ENCODE data around the gene PKN2. TPM values are rescaled to one million over a fixed set of nuclear protein-coding genes. Genes with fewer than 3 reads are reported as not detected.

PKN2 gene
- 43.6 and 45.5 TPM in 2 replicates for total RNA-seq (2014; rRNA removed; shearing (Covaris generic))

- Histone ChIP-seq H3K4me3 (peak within 1 kb of the TSS; percentile 91), H3K27me3 (replicated peaks) (no peaks in the 10 kb centered on the region), H3K4me1 (replicated peaks) (peaks cover 20% of the 10 kb centered on the region), H3K36me3 (peaks cover 16% of the 10 kb centered on the region), H3K9me3 (replicated peaks) (no peaks in the 10 kb centered on the region), H3K27ac (peak within 1 kb of the TSS; percentile 69)
- DNase-seq (ENCODE audit: low read depth in 1 of 2, low spot score in 2 of 2) = peak; percentile 98 to 99
Measured at GRCh38 chr1:88683541-88684481, at the start of gene PKN2. TSS of gene PKN2 (plus strand) at chr1:88684273. CDS start at chr1:88684581, 308 bp downstream.

DNA sequence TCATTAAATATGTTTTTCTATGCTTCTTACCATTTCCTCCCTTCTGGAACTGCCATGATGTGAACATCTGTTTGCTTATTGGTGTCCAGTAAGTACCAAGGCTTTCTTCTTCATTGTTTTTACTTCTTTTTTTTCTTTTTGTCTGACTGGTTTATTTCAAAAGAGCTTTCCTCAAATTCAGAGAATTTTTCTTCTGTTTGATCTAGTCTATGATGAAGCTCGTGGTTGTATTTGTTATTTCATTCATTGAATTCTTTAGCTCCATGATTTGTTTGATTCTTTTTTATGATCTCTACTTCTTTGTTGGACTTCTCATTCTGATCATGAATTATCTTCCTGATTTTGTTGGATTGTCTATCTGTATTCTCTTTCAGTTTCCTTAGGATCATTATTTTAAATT lies 49.5 kb upstream of the PKN2 start:
- Histone ChIP-seq H3K9me3 (replicated peaks) (no peaks in the 10 kb centered on the region), H3K36me3 (no peaks in the 10 kb centered on the region), H3K4me1 (replicated peaks) (no peaks in the 10 kb centered on the region), H3K4me3 (no peak overlapping the region), H3K27me3 (replicated peaks) (no peaks in the 10 kb centered on the region), H3K27ac (no peak overlapping the region)
- DNase-seq (ENCODE audit: low read depth in 1 of 2, low spot score in 2 of 2) = no peak

DNA sequence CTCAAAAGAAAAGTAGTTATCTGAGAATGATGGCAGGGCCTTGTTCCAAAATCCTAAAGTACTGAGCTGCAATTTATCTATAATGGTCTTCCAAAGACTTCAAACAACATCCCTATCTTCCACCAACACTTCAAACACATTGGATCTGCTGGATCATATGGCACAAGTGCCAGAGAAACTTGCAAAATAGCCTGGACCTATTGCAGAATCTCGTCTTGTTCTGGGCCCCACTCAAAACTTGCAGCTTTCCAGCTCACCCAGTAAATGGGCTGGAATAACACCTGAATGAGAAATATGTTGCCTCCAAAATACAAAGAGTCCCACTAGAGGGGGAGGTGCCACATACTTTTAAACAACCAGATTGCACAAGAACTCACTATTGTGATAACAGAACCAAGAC lies 44.0 kb upstream of the PKN2 start:
- H3K4me3 ChIP-seq = no peak overlapping the region
- H3K4me1 ChIP-seq (replicated peaks) = no peaks in the 10 kb centered on the region
- no peak for DNase-seq (ENCODE audit: low read depth in 1 of 2, low spot score in 2 of 2)
- no peak overlapping the region for H3K27ac ChIP-seq
- no peaks in the 10 kb centered on the region for H3K36me3 ChIP-seq
- H3K27me3 ChIP-seq (replicated peaks) = no peaks in the 10 kb centered on the region
- no peaks in the 10 kb centered on the region for H3K9me3 ChIP-seq (replicated peaks)

DNA sequence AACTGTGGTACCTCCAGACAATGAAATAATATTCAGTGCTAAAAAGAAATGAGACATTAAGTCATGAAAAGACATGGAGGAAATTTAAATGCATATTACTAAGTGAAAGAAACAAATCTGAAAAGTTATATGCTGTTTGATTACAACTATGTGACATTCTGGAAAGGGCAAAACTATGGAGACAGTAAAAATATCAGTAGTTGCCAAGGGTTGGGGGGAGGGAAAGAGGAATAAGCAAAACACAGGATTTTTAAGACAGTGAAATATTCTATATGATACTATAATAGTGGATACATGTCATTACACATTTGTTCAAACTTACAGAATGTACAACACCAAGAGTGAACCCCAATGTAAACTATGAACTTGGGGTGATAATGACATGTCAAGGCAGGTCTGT lies 38.2 kb upstream of the PKN2 start:
- H3K27ac ChIP-seq = no peak overlapping the region
- H3K4me3 ChIP-seq = no peak overlapping the region
- DNase-seq (ENCODE audit: low read depth in 1 of 2, low spot score in 2 of 2) = no peak
- 0 out of 2 replicates have a peak, but pooled peaks cover 5% of the 10 kb centered on the region for H3K27me3 ChIP-seq (replicated peaks)
- no peaks in the 10 kb centered on the region for H3K4me1 ChIP-seq (replicated peaks)
- no peaks in the 10 kb centered on the region for H3K36me3 ChIP-seq
- H3K9me3 ChIP-seq (replicated peaks) = no peaks in the 10 kb centered on the region

DNA sequence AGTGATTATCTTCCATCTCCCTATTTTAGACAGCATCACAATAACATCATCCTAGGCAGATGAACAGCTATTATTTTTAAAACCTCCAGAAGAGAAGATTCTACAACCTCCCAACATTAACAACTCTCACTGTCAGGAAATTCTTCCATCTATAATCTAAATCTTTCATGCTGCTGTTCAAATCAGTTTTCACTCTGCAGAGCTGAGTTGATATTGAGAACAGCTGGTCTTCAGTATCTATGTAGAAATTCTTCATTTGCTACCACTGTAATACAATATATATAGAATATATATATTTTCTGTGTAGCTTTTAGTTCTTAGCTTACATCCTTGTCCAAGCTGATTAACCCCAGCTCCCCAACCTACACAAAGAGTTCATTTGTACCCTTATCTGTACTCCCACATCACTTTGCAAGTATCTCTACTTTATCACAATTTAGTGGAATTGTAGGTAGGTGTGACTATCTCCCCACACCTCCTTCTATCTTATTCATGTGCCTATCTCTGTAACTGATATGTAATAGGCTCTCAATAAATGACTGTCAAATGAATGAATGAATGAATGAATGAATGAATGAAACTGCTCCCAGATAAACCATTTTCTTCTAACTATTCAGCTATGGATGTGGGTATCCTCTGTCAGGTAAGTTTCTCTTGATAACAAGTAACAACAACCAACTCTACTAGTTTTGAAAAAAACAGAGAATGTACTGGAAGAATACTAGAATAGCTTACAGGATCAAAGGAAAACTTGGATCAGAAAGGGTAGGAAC lies 37.4 kb upstream of the PKN2 start:
- no peaks in the 10 kb centered on the region for H3K4me1 ChIP-seq (replicated peaks)
- no peaks in the 10 kb centered on the region for H3K9me3 ChIP-seq (replicated peaks)
- 0 out of 2 replicates have a peak, but pooled peaks cover 5% of the 10 kb centered on the region for H3K27me3 ChIP-seq (replicated peaks)
- DNase-seq (ENCODE audit: low read depth in 1 of 2, low spot score in 2 of 2) = no peak
- no peak overlapping the region for H3K4me3 ChIP-seq
- H3K36me3 ChIP-seq = no peaks in the 10 kb centered on the region
- H3K27ac ChIP-seq = no peak overlapping the region

DNA sequence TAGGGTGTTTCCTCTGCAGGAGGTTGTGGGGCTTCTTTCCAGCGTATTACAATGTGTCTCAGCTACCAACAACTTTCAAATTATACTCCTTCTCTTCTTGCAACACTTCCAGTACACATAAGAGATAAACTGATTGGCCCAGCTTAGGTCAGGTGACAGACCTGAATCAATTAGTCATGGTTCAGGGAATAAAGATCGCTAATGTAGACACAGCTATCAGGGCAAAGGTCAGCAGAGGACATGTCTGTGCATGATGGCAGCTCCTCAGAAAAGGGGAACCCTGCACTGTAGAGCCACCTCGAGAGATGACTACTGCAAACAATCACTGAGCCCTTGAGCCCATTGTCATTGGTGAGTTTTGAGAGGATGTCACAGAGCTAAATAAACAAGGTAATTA lies 36.8 kb upstream of the PKN2 start:
- 0 out of 2 replicates have a peak, but pooled peaks cover 5% of the 10 kb centered on the region for H3K27me3 ChIP-seq (replicated peaks)
- H3K36me3 ChIP-seq = no peaks in the 10 kb centered on the region
- H3K4me3 ChIP-seq = no peak overlapping the region
- no peak overlapping the region for H3K27ac ChIP-seq
- H3K4me1 ChIP-seq (replicated peaks) = no peaks in the 10 kb centered on the region
- H3K9me3 ChIP-seq (replicated peaks) = no peaks in the 10 kb centered on the region
- DNase-seq (ENCODE audit: low read depth in 1 of 2, low spot score in 2 of 2) = no peak

DNA sequence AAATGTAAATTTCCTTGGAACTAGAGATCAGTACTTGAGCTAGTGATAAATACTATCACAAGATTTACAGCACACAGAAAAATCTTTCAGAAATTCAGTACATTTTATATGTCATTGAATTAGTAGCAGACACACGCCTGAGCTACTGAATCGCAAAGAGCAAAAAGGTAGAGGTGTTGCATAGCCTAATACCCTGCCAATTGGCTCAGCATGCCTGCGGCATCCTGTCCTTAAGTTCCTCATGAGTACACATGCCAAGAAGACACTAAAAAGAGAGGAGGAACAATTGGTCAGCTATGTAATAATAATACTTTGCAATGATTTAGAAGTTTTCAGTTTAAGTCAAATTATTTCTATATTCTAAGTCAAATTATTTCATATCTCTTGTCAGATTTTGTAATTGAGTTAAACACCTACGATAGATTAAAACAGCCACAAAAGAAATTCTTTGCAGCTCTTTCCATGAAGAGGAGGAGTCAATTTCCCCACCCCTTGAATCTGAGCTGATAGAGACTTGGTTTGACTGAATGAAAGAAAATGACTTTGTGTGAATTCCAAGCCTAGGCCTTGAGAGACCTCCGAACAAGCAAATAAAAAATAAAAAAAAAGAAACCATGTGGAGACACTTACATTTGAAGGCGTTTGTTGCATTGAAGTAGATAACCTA lies 36.2 kb upstream of the PKN2 start:
- Histone ChIP-seq H3K27ac (no peak overlapping the region), H3K36me3 (no peaks in the 10 kb centered on the region), H3K27me3 (replicated peaks) (0 out of 2 replicates have a peak, but pooled peaks cover 5% of the 10 kb centered on the region), H3K4me1 (replicated peaks) (no peaks in the 10 kb centered on the region), H3K9me3 (replicated peaks) (no peaks in the 10 kb centered on the region), H3K4me3 (no peak overlapping the region)
- DNase-seq (ENCODE audit: low read depth in 1 of 2, low spot score in 2 of 2) = no peak

DNA sequence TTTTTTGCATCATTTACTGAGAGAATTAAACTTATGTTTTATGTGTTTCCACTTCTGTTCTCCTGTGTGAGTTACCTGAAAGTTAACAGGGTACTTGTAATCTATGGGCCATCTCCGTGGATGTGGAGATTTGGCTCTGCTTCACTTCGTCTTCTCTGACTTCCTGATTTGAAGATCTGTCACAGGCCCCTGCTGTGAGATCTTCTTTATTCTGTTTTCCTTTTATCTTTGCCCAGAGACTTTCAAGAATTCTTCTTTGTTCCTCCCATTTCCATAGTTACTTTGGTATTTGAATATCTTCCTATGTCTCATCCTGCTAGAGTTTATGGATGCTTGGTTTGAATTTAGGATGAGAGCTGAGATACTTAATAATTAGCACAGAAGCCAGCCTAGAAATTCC lies 35.4 kb upstream of the PKN2 start:
- DNase-seq (ENCODE audit: low read depth in 1 of 2, low spot score in 2 of 2) = no peak
- 0 out of 2 replicates have a peak, but pooled peaks cover 5% of the 10 kb centered on the region for H3K27me3 ChIP-seq (replicated peaks)
- no peak overlapping the region for H3K4me3 ChIP-seq
- H3K27ac ChIP-seq = no peak overlapping the region
- no peaks in the 10 kb centered on the region for H3K9me3 ChIP-seq (replicated peaks)
- no peaks in the 10 kb centered on the region for H3K4me1 ChIP-seq (replicated peaks)
- H3K36me3 ChIP-seq = no peaks in the 10 kb centered on the region

GRCh38 chr1:88649932-88650331 lies 34.1 kb upstream of the PKN2 start:
- DNase-seq (ENCODE audit: low read depth in 1 of 2, low spot score in 2 of 2) = no peak
- H3K27ac ChIP-seq = no peak overlapping the region
- H3K4me1 ChIP-seq (replicated peaks) = no peaks in the 10 kb centered on the region
- no peaks in the 10 kb centered on the region for H3K9me3 ChIP-seq (replicated peaks)
- H3K27me3 ChIP-seq (replicated peaks) = 0 out of 2 replicates have a peak, but pooled peaks cover 5% of the 10 kb centered on the region
- no peaks in the 10 kb centered on the region for H3K36me3 ChIP-seq
- no peak overlapping the region for H3K4me3 ChIP-seq

- no peak overlapping the region for H3K4me3 ChIP-seq
- H3K27me3 ChIP-seq (replicated peaks) = 0 out of 2 replicates have a peak, but pooled peaks cover 2% of the 10 kb centered on the region
- no peak for DNase-seq (ENCODE audit: low read depth in 1 of 2, low spot score in 2 of 2)
- H3K36me3 ChIP-seq = no peaks in the 10 kb centered on the region
- H3K4me1 ChIP-seq (replicated peaks) = no peaks in the 10 kb centered on the region
- no peak overlapping the region for H3K27ac ChIP-seq
- no peaks in the 10 kb centered on the region for H3K9me3 ChIP-seq (replicated peaks)
Measured at GRCh38 chr1:88650676-88651418, 33.2 kb upstream of the PKN2 start.

GRCh38 chr1:88655140-88655539 lies 28.9 kb upstream of the PKN2 start:
- no peaks in the 10 kb centered on the region for H3K36me3 ChIP-seq
- no peak for DNase-seq (ENCODE audit: low read depth in 1 of 2, low spot score in 2 of 2)
- H3K4me3 ChIP-seq = no peak overlapping the region
- H3K4me1 ChIP-seq (replicated peaks) = no peaks in the 10 kb centered on the region
- H3K27ac ChIP-seq = no peak overlapping the region
- no peaks in the 10 kb centered on the region for H3K27me3 ChIP-seq (replicated peaks)
- no peaks in the 10 kb centered on the region for H3K9me3 ChIP-seq (replicated peaks)

DNA sequence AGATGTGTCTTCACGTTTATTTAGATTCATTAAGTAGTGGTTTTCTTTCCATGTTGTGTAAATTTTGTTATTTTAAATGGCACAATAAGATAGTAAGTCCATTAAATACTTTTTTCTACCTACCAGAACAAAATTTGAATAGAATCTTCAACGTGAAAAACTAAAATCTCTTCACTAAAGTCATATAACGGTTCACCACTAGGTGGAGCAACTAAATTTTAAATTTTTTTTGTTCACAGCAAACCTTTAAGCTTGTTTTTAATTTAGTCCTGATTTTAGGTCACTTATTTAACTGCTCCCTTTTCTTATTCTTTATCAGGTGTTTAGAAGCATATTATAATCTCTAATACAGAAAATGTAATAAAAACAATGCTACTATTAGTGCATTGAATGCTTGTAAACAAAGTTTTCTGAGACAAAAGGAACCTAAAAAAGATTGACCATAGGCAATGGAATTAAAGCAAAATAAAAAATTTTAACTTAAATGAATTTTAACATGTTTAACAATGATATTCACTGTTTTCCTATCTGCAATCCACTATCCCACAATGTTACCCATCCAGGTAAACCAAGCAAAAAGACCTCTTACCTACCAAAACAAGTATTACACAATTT lies 28.3 kb upstream of the PKN2 start:
- Histone ChIP-seq H3K27me3 (replicated peaks) (no peaks in the 10 kb centered on the region), H3K4me3 (no peak overlapping the region), H3K9me3 (replicated peaks) (no peaks in the 10 kb centered on the region), H3K27ac (no peak overlapping the region), H3K36me3 (no peaks in the 10 kb centered on the region), H3K4me1 (replicated peaks) (no peaks in the 10 kb centered on the region)
- peak in 1 of 2 experiments; percentile 18 for DNase-seq (ENCODE audit: low read depth in 1 of 2, low spot score in 2 of 2)

DNA sequence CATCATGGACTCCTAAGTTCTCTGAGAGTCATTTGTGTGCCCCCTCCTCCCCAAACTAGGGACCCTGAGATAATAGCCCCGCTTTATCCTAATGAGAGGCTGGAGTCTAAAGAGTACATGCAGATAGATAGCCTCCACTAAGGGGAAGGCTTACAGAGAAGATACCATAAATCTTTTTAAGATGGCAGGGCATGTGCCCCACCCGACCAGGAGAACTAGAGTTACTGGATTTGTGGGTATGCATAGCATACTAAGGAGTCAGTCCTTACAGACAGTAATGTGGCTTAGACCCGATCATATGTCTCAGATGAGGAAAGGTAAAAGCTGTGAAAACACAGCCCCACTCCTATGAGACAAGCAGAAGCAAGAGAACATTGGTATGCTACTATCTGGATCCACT lies 25.7 kb upstream of the PKN2 start:
- no peaks in the 10 kb centered on the region for H3K36me3 ChIP-seq
- H3K27ac ChIP-seq = no peak overlapping the region
- H3K9me3 ChIP-seq (replicated peaks) = no peaks in the 10 kb centered on the region
- H3K4me3 ChIP-seq = no peak overlapping the region
- no peak for DNase-seq (ENCODE audit: low read depth in 1 of 2, low spot score in 2 of 2)
- H3K4me1 ChIP-seq (replicated peaks) = no peaks in the 10 kb centered on the region
- no peaks in the 10 kb centered on the region for H3K27me3 ChIP-seq (replicated peaks)
